Measurements from ENCODE around the gene ECHDC3.

- TF ChIP-seq, protein P1, sequence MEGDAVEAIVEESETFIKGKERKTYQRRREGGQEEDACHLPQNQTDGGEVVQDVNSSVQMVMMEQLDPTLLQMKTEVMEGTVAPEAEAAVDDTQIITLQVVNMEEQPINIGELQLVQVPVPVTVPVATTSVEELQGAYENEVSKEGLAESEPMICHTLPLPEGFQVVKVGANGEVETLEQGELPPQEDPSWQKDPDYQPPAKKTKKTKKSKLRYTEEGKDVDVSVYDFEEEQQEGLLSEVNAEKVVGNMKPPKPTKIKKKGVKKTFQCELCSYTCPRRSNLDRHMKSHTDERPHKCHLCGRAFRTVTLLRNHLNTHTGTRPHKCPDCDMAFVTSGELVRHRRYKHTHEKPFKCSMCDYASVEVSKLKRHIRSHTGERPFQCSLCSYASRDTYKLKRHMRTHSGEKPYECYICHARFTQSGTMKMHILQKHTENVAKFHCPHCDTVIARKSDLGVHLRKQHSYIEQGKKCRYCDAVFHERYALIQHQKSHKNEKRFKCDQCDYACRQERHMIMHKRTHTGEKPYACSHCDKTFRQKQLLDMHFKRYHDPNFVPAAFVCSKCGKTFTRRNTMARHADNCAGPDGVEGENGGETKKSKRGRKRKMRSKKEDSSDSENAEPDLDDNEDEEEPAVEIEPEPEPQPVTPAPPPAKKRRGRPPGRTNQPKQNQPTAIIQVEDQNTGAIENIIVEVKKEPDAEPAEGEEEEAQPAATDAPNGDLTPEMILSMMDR (conservative IDR thresholded peaks at IDR 0.05; ENCODE audit: low read length): no peak
- TF ChIP-seq EZH2phosphoT487 (IDR thresholded peaks at IDR 0.05; ENCODE audit: borderline replicate concordance): no peak
These were observed 43.3 kb upstream of the ECHDC3 start for GRCh38 chr10:11698691-11699549.

Data from Loucy (cell line).